Stimulated activated CD4-positive, alpha-beta T cell treated with anti-CD3 and anti-CD28 coated beads, Interleukin-4, amount 100 ng/mL, for 1 hour (primary cell): ENCODE measurements around the gene DOCK4.

Source experiments
- DNase-seq: peaks from one replicate; pipeline ENCODE4 v3.0.0-alpha.2; 2020

DOCK4 gene

DNA sequence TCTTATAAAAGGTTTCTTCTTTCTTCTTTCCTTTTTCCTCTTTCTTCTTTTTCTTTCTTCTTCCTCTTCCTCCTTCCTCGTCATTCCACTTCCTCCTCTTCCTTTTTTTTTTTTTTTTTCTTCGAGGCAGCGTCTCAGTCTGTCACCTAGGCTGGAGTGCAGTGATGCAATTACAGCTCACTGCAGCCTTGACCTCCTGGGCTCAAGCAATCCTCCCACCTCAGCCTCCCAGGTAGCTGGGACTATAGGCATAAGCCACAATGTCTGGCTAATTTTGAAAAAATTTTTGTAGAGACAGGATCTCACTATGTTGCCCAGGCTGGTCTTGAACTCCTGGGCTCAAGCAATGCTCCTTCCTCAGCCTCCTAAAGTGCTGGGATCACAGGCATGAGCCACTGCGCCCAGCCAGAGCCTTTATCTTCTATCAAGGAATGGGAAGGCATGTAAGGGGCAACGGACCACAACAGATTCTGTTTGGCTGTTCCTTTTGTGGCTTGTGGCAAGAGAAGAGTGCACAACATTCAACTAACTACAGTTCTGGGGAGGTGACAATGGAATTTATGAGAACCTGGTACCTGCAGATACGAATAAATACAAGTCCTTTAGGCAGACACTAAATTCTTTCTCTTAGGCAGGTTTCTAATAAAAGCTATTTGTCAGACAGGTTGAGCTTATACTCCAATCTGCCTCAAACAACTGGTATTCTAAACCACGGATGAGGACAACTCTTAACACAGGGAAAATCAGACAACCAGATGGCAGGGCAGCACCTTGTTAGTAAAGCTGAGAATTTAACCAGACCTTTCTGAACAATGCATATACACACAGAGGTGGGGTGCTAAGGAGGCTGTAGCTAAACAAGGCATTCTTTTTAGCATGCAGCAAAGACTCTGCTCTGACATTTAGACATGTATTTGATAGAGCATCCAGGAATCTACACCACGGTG is 100.3 kb downstream of the DOCK4 start:
- no peak for DNase-seq

GRCh38 chr7:112104120-112104519 is 102.1 kb downstream of the DOCK4 start:
- DNase-seq: no peak

DNA sequence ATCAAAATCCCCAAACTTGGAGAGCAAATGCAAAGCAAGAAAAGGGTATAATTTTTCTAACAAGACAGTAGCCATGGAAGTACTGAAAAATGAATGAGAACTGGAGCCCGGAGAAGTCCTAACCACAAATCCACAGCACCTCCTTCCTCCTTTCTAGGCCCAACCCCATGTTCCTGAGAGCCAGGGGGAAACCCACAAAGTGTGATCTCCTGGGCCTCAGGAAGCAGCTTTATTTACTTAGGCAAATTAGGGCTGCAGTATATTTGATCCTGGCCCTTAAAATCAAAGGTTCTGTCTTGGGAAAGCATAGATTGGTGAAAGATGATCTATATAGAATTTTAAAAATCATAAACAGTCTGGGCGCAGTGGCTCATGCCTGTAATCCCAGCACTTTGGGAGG is 103.0 kb downstream of the DOCK4 start:
- no peak for DNase-seq

DNA sequence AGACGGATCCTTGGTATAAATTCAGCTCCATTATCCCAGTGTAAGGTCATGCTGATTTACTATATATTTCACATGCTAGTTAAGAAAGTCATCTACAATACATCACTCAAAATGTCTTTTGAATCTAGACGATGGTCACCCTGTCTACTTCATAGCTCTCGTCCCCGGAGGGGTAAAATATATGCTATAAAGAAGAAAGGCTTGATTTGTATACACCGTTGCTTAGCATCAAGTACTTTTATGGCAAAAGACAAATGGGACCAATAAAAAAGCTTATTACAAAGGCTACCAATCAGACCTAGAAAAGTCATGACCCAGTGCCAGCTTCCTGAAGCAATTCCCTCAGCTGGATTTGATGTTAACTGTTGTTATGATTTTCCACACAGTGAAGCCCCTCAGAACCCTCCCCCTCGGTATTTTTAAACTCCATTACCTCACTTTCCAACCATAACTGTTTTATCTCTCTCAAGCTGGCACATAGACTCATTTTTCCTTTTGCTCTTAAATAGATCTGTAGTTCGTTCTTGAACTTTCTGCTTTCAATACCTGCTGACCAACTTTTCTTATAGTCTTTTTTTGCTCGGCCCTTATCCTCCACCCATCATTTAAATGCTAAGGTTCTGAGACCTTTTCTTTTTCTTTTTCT is 104.9 kb downstream of the DOCK4 start:
- no peak for DNase-seq

- no peak for DNase-seq
Measured at GRCh38 chr7:112097524-112097923, 108.7 kb downstream of the DOCK4 start.

GRCh38 chr7:112093409-112093808 is 112.8 kb downstream of the DOCK4 start:
- DNase-seq: no peak

- no peak for DNase-seq
Measured at GRCh38 chr7:112092709-112093395, 113.3 kb downstream of the DOCK4 start.

- DNase-seq: no peak
Measured at GRCh38 chr7:112092306-112092705, 113.9 kb downstream of the DOCK4 start.

- no peak for DNase-seq
Measured at GRCh38 chr7:112091768-112092167, 114.4 kb downstream of the DOCK4 start.

DNA sequence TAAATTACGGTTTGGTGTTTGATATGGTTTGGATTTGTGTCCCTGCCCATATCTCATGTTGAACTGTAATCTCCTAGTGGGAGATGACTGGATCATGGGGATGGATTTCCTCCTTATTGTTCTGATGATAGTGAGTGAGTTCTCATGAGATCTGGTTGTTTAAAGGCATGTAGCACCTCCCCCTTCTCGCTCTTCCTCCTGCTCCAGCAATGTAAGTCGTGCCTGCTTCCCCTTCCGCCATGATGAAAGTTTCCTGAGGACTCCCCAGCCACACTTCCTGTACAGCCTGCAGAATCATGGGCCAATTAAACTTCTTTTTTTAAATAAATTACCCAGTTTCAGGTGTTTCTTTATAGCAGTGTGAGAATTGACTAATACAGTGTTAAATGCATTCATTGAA is 116.6 kb downstream of the DOCK4 start:
- DNase-seq: no peak

- no peak for DNase-seq
Measured at GRCh38 chr7:112088484-112089016, 117.6 kb downstream of the DOCK4 start.

DNA sequence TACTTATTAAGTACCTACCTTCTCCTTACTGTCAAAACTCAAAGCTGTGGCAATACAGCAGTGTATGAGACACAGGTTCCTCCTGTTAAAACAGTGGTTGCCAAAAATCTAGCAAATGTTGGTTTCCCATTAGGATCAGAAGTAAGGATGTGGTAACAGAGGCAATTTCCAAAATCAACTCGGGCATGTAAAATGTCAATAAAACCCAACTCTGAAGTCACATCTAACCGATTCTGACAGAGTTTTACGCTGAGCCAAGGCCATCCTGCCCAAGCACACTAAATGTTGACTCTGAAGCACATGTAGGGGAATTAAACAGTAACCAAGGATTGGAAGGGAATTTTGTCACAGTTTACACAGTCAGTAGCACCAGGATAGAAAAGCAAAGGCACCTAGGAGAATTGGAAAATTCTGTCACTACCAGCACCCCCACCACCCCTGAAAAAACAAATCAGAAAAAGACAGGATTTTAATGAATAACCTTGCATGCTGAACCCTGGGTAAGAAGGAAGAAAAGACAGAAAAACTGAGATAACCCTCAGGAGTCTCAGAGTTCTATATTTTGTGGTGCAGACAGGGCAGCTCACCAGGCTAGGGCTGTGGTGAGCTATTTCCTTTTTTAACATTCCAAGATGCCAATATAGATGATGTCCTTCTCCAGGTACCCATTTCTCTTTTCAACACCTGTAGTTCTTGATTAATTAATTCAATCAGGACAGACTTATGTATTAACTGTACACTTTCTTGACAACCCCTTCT is 119.5 kb downstream of the DOCK4 start:
- no peak for DNase-seq

DNA sequence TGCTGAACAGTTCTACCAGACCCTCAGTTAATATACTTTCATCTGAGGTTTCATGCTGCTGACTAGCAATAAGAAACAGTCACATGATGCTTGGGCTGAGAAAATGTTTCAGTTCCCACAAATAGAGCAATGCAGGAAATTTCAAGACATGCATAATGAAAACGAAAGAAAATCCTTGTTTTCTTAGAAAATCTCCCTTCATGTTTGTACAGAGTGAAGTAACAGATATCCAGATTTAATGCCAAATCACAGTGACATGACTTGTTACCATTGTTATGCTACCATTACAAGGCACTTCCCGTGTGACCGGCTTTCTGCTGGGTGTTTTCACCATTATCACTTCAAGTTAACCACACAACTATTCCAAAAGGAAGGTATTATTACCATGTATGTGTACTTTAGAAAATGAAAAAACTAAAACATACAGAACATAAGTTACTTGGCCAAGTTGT is 121.7 kb downstream of the DOCK4 start:
- no peak for DNase-seq

DNA sequence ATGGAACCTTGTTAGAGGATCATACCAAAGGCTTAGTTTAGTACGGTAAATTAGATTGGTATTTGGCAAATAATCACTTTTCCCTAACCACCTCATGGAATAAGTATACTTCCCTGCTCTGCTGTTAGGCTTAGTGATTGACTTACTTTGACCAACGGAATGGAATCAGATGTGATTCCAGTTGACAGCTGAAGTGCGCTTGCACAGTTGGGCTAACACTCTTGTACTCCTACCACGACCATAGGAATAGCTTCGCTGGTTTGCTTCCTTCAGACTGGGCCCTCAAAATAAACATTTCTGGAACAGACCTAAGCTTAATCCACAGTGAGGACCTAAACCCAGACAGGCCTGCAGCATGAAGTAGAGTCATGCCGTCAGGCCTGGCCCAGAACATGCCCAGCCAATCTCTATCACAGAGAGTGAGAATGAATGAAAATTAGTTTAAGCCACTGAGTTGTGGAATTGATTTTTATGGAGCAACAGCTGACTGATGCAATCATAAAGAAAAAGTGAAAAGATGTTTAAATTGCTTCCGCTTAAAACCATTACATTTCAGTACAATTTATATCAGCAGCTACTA is 122.3 kb downstream of the DOCK4 start:
- no peak for DNase-seq

- no peak for DNase-seq
Measured at GRCh38 chr7:112082306-112082705, 123.9 kb downstream of the DOCK4 start.

DNA sequence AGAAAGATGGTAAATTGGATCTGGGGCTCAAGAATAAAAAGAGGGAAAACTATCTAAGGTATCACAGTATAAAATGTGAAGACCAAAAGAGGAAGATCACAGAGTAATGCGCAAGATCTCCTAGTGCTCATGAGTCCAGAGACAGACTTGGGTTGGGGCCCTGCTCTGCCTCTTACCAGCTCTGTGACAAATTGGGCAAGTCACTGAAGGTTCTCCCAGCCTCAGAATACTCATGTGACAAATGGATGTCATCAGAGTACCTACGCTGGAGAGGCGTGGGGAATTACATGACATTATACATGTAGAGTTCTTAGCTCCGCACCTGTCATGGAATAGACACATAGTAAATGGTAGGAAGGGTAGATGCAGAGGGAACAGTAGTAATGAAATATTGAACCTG is 124.4 kb downstream of the DOCK4 start:
- no peak for DNase-seq

- no peak for DNase-seq
Measured at GRCh38 chr7:112080978-112081377, 125.2 kb downstream of the DOCK4 start.

DNA sequence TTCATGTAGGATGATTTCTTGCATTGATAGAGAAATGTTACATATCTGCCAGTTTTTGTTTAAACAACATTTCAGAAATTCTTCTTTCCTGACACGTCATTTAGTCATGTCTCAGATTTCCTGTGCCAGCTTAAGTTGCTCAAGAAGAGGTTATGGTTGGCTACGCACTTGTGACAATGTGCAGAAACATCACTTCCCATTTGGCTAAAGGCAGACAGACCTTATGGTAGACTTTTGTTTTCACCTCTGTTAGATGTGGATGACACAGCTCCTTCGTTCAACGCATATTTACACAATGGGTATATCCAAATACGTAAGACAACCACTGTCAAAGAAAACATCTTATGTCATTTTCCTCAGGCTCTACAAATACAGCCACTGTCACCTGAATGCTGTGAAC is 125.8 kb downstream of the DOCK4 start:
- no peak for DNase-seq

GRCh38 chr7:112079673-112080072 is 126.5 kb downstream of the DOCK4 start:
- no peak for DNase-seq

DNA sequence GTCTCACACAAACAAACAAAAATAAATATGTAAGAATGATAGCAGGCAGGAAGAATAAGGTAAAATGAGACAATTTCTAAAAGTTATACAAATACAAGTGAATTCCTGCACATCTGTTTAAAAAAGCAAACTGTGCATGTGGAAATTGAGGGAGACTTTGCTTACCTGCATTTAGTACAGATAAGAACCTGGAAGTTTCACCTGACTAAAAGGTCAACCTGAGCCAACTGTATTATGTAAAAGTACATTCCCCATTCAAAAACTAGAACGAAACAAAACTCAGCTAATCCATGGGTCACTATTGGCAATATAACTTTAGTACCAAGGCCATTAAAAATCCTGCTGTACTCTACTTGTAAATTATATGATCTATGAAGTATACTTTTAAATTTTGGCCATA is 127.1 kb downstream of the DOCK4 start:
- DNase-seq: no peak

DNA sequence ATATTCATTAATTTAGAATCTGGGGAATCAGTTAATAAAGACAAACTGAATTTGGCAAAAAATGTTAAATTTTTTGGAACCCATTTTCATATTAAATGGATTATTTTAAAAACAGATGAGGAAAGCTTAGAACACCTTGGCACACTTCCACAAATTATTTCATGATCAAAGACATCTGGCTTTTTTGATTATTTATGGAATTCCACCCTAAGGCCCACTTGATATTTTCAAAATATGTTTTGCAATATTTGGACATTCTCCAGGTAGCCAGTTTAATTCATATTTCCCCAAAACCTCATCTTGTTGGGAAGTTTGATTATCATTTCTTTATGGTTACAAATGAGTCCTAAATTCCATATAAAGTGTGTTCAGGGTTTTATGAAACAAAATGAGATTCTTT is 129.9 kb downstream of the DOCK4 start:
- no peak for DNase-seq

- no peak for DNase-seq
Measured at GRCh38 chr7:112074464-112074863, 131.7 kb downstream of the DOCK4 start.
